ENCODE measurements around the gene TKTL1. TPM values are rescaled to one million over a fixed set of nuclear protein-coding genes. Genes with fewer than 3 reads are reported as not detected.

TKTL1 gene
- total RNA-seq, 1 donor from 2014 or later, result 1.6 TPM

- DNase-seq, result no peak
These were observed 66.6 kb downstream of the TKTL1 start for GRCh38 chrX:154362085-154362742.

- no peak for DNase-seq
These were observed 68.3 kb downstream of the TKTL1 start for GRCh38 chrX:154363706-154364439.

- DNase-seq, result no peak
These were observed 69.5 kb downstream of the TKTL1 start for GRCh38 chrX:154365052-154365600.

GRCh38 chrX:154365997-154366665 lies 70.5 kb downstream of the TKTL1 start:
- no peak for DNase-seq

- DNase-seq, result no peak
These were observed 71.1 kb downstream of the TKTL1 start for GRCh38 chrX:154366666-154367055.

- no peak for DNase-seq
These were observed 72.1 kb downstream of the TKTL1 start for GRCh38 chrX:154367474-154368308.

- DNase-seq, result peak; percentile 71
These were observed 73.2 kb downstream of the TKTL1 start for GRCh38 chrX:154368630-154369448.

- peak; percentile 95 for DNase-seq
These were observed 74.1 kb downstream of the TKTL1 start for GRCh38 chrX:154369449-154370299.

- peak; percentile 50 for DNase-seq
These were observed 74.9 kb downstream of the TKTL1 start for GRCh38 chrX:154370300-154371016.

GRCh38 chrX:154371017-154371788 lies 75.6 kb downstream of the TKTL1 start:
- DNase-seq, result peak; percentile 97

GRCh38 chrX:154371789-154372300 lies 76.2 kb downstream of the TKTL1 start:
- DNase-seq, result no peak

- DNase-seq, result no peak
These were observed 77.0 kb downstream of the TKTL1 start for GRCh38 chrX:154372612-154373022.

- peak; percentile 85 for DNase-seq
These were observed 78.0 kb downstream of the TKTL1 start for GRCh38 chrX:154373340-154374306.

GRCh38 chrX:154374313-154375155 lies 78.9 kb downstream of the TKTL1 start, which contains the start of gene FLNA:
Gene FLNA, minus strand, starts transcription at chrX:154374634. Its CDS starts 3,389 bp downstream, at chrX:154371245.
- no peak for DNase-seq

GRCh38 chrX:154375156-154375504 lies 79.5 kb downstream of the TKTL1 start:
- no peak for DNase-seq

- no peak for DNase-seq
These were observed 81.2 kb downstream of the TKTL1 start for GRCh38 chrX:154376774-154377173.
